Endothelial cell of umbilical vein (primary cell): Measurements from ENCODE around the gene AIM2. TPM values are rescaled to one million over a fixed set of nuclear protein-coding genes. Genes with fewer than 3 reads are reported as not detected.

Source experiments
- BruUV-seq: library from RNA; stranded (reverse); fragments of 400-500 nt; replicated peaks from 2 replicates; lab custom pipeline; 2021; lab: Mats Ljungman, UMichigan
- CTCF ChIA-PET: fragments of 300-600, 350-600 bp; sonication (Branson Sonifier 250); formaldehyde crosslinking; loops from one replicate; lab custom pipeline; 2021; ENCODE audit warnings: antibody characterized with exemption, inconsistent platforms; lab: Charles Lee
- POLR2A ChIA-PET: fragments of 300-600, 350-600 bp; sonication (Branson Sonifier 250); formaldehyde crosslinking; loops from one replicate; lab custom pipeline; 2021; ENCODE audit warnings: antibody characterized with exemption, inconsistent platforms; lab: Charles Lee
- DNase-seq: peaks from one replicate; pipeline ENCODE4 v3.0.0-alpha.2; 2011; ENCODE audit warnings: low read depth, low spot score
- FAIRE-seq: peaks from 2 replicates; lab custom pipeline; 2011; peaks lifted over from hg19 to GRCh38; lab: Jason Lieb, UNC
- H2AFZ ChIP-seq: 2 replicates; pipeline ENCODE4 v1.6.0; 2012; ENCODE audit warnings: low read depth, low read length, control low read depth, inconsistent platforms
- H3K27ac ChIP-seq: 2 replicates; pipeline ENCODE4 v1.5.1; 2011; ENCODE audit warnings: low read depth, mild to moderate bottlenecking, control low read depth, low read length, moderate library complexity; ENCODE audit not compliant: insufficient read depth
- H3K27me3 ChIP-seq, 2 experiments: 2 replicates each; pipeline versions ENCODE4 v1.6.0 to v1.6.1; 2011; ENCODE audit warnings: low read length in 2 of 2, mixed read lengths in 1 of 2; ENCODE audit not compliant: control insufficient read depth in 2 of 2, insufficient read depth in 2 of 2
- H3K36me3 ChIP-seq, 2 experiments: 2 replicates in 1 of 2; 3 replicates in 1 of 2; pipeline ENCODE4 v1.5.1; 2011; ENCODE audit warnings: low read length in 2 of 2, mild to moderate bottlenecking in 1 of 2, moderate library complexity in 1 of 2; ENCODE audit not compliant: control insufficient read depth in 2 of 2, insufficient read depth in 2 of 2; ENCODE audit errors: extremely low read depth in 1 of 2
- H3K4me1 ChIP-seq: 3 replicates; pipeline ENCODE4 v1.5.1; 2011; ENCODE audit warnings: mild to moderate bottlenecking, low read length; ENCODE audit not compliant: control insufficient read depth, insufficient read depth; ENCODE audit errors: extremely low read depth
- H3K4me2 ChIP-seq: 2 replicates; pipeline ENCODE4 v1.6.1; 2011; ENCODE audit warnings: low read length, control low read depth, mixed read lengths; ENCODE audit not compliant: insufficient read depth
- H3K4me3 ChIP-seq, 3 experiments: fragments of 200-600 bp in 1 of 3; sonication (generic), shearing (Covaris generic) in 1 of 3; replicated peaks in 1 of 3; 2 replicates each; pipeline ENCODE4 v1.5.1; 2011 to 2016; ENCODE audit warnings: control low read depth in 3 of 3, low read length in 3 of 3, mild to moderate bottlenecking in 2 of 3, inconsistent platforms in 1 of 3, low read depth in 1 of 3, moderate library complexity in 1 of 3; ENCODE audit not compliant: insufficient read depth in 1 of 3
- H3K79me2 ChIP-seq: 2 replicates; pipeline ENCODE4 v1.6.0; 2012; ENCODE audit warnings: low read length, inconsistent platforms; ENCODE audit not compliant: control insufficient read depth, insufficient read depth
- H3K9ac ChIP-seq: replicated peaks from 2 replicates; pipeline ENCODE3; 2011; ENCODE audit warnings: low read length, control low read depth; ENCODE audit not compliant: insufficient read depth; ENCODE audit errors: extremely low read depth
- H3K9me1 ChIP-seq: replicated peaks from 3 replicates; pipeline ENCODE4 v1.6.0; 2011; ENCODE audit warnings: mild to moderate bottlenecking, low read length; ENCODE audit not compliant: control insufficient read depth, insufficient read depth; ENCODE audit errors: extremely low read depth
- H3K9me3 ChIP-seq: replicated peaks from 2 replicates; pipeline ENCODE4 v1.5.1; 2012; ENCODE audit warnings: low read length, inconsistent platforms; ENCODE audit not compliant: control insufficient read depth, insufficient read depth
- H4K20me1 ChIP-seq: replicated peaks from 2 replicates; pipeline ENCODE3; 2011; ENCODE audit warnings: mild to moderate bottlenecking, low read length; ENCODE audit not compliant: control insufficient read depth, insufficient read depth; ENCODE audit errors: extremely low read depth
- CTCF ChIP-seq, 2 donors: IDR thresholded peaks; 1 replicate in 1 of 2; 2 replicates in 1 of 2; pipeline ENCODE4 v1.5.1; 2011; ENCODE audit warnings: low read length in 2 of 2, mild to moderate bottlenecking in 2 of 2, moderate library complexity in 2 of 2, control low read depth in 1 of 2, inconsistent platforms in 1 of 2, low read depth in 1 of 2; ENCODE audit not compliant: insufficient read depth in 1 of 2; ENCODE audit errors: extremely low read depth in 1 of 2
- EZH2 ChIP-seq: IDR thresholded peaks from 2 replicates; pipeline ENCODE4 v1.6.1; 2012; ENCODE audit warnings: borderline replicate concordance, low read depth, mild to moderate bottlenecking, moderate library complexity, low read length, inconsistent platforms; ENCODE audit not compliant: severe bottlenecking
- FOS ChIP-seq: IDR thresholded peaks from 2 replicates; pipeline ENCODE4 v1.6.1; 2011; ENCODE audit warnings: mild to moderate bottlenecking, low read length, moderate library complexity, borderline replicate concordance; ENCODE audit not compliant: insufficient read depth
- GATA2 ChIP-seq: IDR thresholded peaks from 2 replicates; pipeline ENCODE4 v1.7.0; 2011; ENCODE audit warnings: low read depth, mild to moderate bottlenecking, moderate library complexity, mixed read lengths, low read length; ENCODE audit not compliant: insufficient read length, insufficient read depth
- JUN ChIP-seq: IDR thresholded peaks from 2 replicates; pipeline ENCODE4 v1.6.1; 2011; ENCODE audit warnings: borderline replicate concordance, low read depth; ENCODE audit not compliant: insufficient read length, insufficient read depth
- MAX ChIP-seq: IDR thresholded peaks from 2 replicates; pipeline ENCODE4 v1.6.1; 2011; ENCODE audit not compliant: insufficient read depth, insufficient read length
- MYC ChIP-seq: IDR thresholded peaks from one replicate; pipeline ENCODE4 v1.6.1; 2011; ENCODE audit warnings: mild to moderate bottlenecking, low read depth, low read length
- POLR2A ChIP-seq: IDR thresholded peaks from 2 replicates; pipeline ENCODE4 v1.6.1; 2012; ENCODE audit warnings: low read depth, mild to moderate bottlenecking, control low read depth, low read length
- POLR2AphosphoS5 ChIP-seq: IDR thresholded peaks from 2 replicates; pipeline ENCODE4 v1.6.1; 2012; ENCODE audit warnings: low read depth, mild to moderate bottlenecking, control low read depth, low read length, moderate library complexity; ENCODE audit not compliant: insufficient read depth
- dilution Hi-C: fragments of 300-500 bp; cut with MboI; formaldehyde crosslinking; loops from one replicate; pipeline ENCODE4 v1.15.0; 2019; ENCODE audit warnings: low sequenced_read_pairs; ENCODE audit not compliant: extremely low pct_ligation_motif_present
- intact Hi-C: fragments of 100-400 bp; cut with micrococcal nuclease; formaldehyde crosslinking; loops from one replicate; pipeline ENCODE4 v1.10.0; 2022
- polyA plus RNA-seq, 4 experiments: library from polyadenylated mRNA; depleted of rRNA in 3 of 4; stranded (reverse) in 3 of 4; unstranded in 1 of 4; fragments of >200 nt; gene quantifications; 2 replicates each; pipeline versions ENCODE4 v1.2.1 to v1.2.3, GENCODE V29; 2011 to 2012; ENCODE audit warnings: missing spikeins in 1 of 4
- total RNA-seq: library from RNA; stranded (reverse); gene quantifications from 2 replicates; pipeline ENCODE4 v1.2.3, GENCODE V29; 2021

AIM2 gene
- total and polyA plus RNA-seq, 2 donors (not counting 3 experiments of a cell fraction or from before 2014, with no cell fraction given) = not detected

GRCh38 chr1:159015440-159015909 lies 61.1 kb downstream of the AIM2 start:
- TF ChIP-seq CTCF (IDR thresholded peaks at IDR 0.05; ENCODE audit: extremely low read depth in 1 of 2, insufficient read depth in 1 of 2, low read depth in 1 of 2, low read length in 2 of 2) (no peak), GATA2 (no peak), FOS (peak; percentile 91), JUN (peak; percentile 89), POLR2A (peak; percentile 78), MYC (peak; percentile 100), EZH2 (no peak), POLR2AphosphoS5 (peak; percentile 90), MAX (peak; percentile 99)
- peaks cover 51% of the 10 kb centered on the region for H3K4me1 ChIP-seq
- H3K9me3 ChIP-seq = no peaks in the 10 kb centered on the region
- H4K20me1 ChIP-seq = no peaks in the 10 kb centered on the region
- peaks cover 79% of the 10 kb centered on the region for H3K79me2 ChIP-seq
- H3K9ac ChIP-seq = peak overlapping the region; percentile 40
- peak overlapping the region in 1 of 3 experiments; percentile 13 for H3K4me3 ChIP-seq
- H3K27me3 ChIP-seq = no peaks in the 10 kb centered on the region
- peaks cover 18 to 33% of the 10 kb centered on the region in 2 experiments for H3K36me3 ChIP-seq
- ChIA-PET POLR2A (interaction anchor here (1.2 kb wide), 1 partner anchor 16 kb away, joined by 3 read pairs; no protein-coding TSS in a partner anchor), CTCF (interaction anchor here (0.8 to 1.6 kb wide), 5 partner anchors 11 to 56 kb away, joined by 3 to 6 read pairs (median 5); no protein-coding TSS in a partner anchor)
- no peak overlapping the region for H2AFZ ChIP-seq
- DNase-seq (peak; percentile 94), FAIRE-seq (peak; percentile 98)
- peak overlapping the region; percentile 23 for H3K4me2 ChIP-seq
- BruUV-seq = no TSS peak
- dilution Hi-C loops = no loop called here
- no peaks in the 10 kb centered on the region for H3K9me1 ChIP-seq
- intact Hi-C loops = loop anchor here (1.0 to 10.0 kb wide), 2 partner anchors 15 to 579 kb away; no protein-coding TSS in a partner anchor
- peak overlapping the region; percentile 74 for H3K27ac ChIP-seq
